ENCODE measurements around the gene FMN2. TPM values are rescaled to one million over a fixed set of nuclear protein-coding genes. Genes with fewer than 3 reads are reported as not detected.

Gene FMN2
- total RNA-seq, 1 donor: 11.2 TPM

GRCh38 chr1:240341365-240342250, 249.9 kb downstream of the FMN2 start:
- H3K4me3 ChIP-seq (ENCODE audit: insufficient read depth, low read length): no peak overlapping the region
- DNase-seq (ENCODE audit: insufficient read length, low spot score, missing footprints): no peak

GRCh38 chr1:240342251-240342625, 250.6 kb downstream of the FMN2 start:
- Histone ChIP-seq H3K4me2 (ENCODE audit: insufficient read depth, low read length) (no peak overlapping the region), H3K79me2 (ENCODE audit: insufficient read depth, low read length) (peaks cover 5% of the 10 kb centered on the region), H3K36me3 (ENCODE audit: insufficient read depth, low read length) (peaks cover 7% of the 10 kb centered on the region), H3K4me3 (ENCODE audit: insufficient read depth, low read length) (no peak overlapping the region), H4K20me1 (ENCODE audit: insufficient read depth, low read length) (no peaks in the 10 kb centered on the region), H2AFZ (ENCODE audit: low read length) (no peak overlapping the region), H3K27me3 (ENCODE audit: insufficient read depth, low read length) (no peaks in the 10 kb centered on the region), H3K27ac (ENCODE audit: low read depth, low read length) (peak overlapping the region; percentile 48), H3K9me3 (ENCODE audit: low read depth, low read length) (no peaks in the 10 kb centered on the region), H3K4me1 (ENCODE audit: insufficient read depth, low read length) (peaks cover 40% of the 10 kb centered on the region)
- DNase-seq (ENCODE audit: insufficient read length, low spot score, missing footprints): no peak
- TF ChIP-seq CTCF (IDR thresholded peaks at IDR 0.05; ENCODE audit: extremely low read depth, low read depth, low read length): no peak

More at GRCh38 chr1:240341365-240342250, 249.9 kb downstream of the FMN2 start:
- H3K4me1 ChIP-seq (ENCODE audit: insufficient read depth, low read length): peaks cover 42% of the 10 kb centered on the region
- H3K9me3 ChIP-seq (ENCODE audit: low read depth, low read length): no peaks in the 10 kb centered on the region
- no peak for TF ChIP-seq CTCF (IDR thresholded peaks at IDR 0.05; ENCODE audit: extremely low read depth, low read depth, low read length)
- no peaks in the 10 kb centered on the region for H3K27me3 ChIP-seq (ENCODE audit: insufficient read depth, low read length)
- H3K36me3 ChIP-seq (ENCODE audit: insufficient read depth, low read length): peaks cover 4% of the 10 kb centered on the region
- no peaks in the 10 kb centered on the region for H4K20me1 ChIP-seq (ENCODE audit: insufficient read depth, low read length)
- H3K27ac ChIP-seq (ENCODE audit: low read depth, low read length): peak overlapping the region; percentile 48
- H3K4me2 ChIP-seq (ENCODE audit: insufficient read depth, low read length): no peak overlapping the region
- H2AFZ ChIP-seq (ENCODE audit: low read length): no peak overlapping the region
- peaks cover 5% of the 10 kb centered on the region for H3K79me2 ChIP-seq (ENCODE audit: insufficient read depth, low read length)

- Histone ChIP-seq H3K79me2 (ENCODE audit: insufficient read depth, low read length) (peaks cover 5% of the 10 kb centered on the region), H4K20me1 (ENCODE audit: insufficient read depth, low read length) (no peaks in the 10 kb centered on the region), H3K27me3 (ENCODE audit: insufficient read depth, low read length) (no peaks in the 10 kb centered on the region), H3K9me3 (ENCODE audit: low read depth, low read length) (no peaks in the 10 kb centered on the region), H2AFZ (ENCODE audit: low read length) (no peak overlapping the region), H3K4me3 (ENCODE audit: insufficient read depth, low read length) (no peak overlapping the region), H3K4me2 (ENCODE audit: insufficient read depth, low read length) (no peak overlapping the region), H3K4me1 (ENCODE audit: insufficient read depth, low read length) (peaks cover 33% of the 10 kb centered on the region), H3K36me3 (ENCODE audit: insufficient read depth, low read length) (peaks cover 10% of the 10 kb centered on the region), H3K27ac (ENCODE audit: low read depth, low read length) (peak overlapping the region; percentile 17)
- TF ChIP-seq CTCF (IDR thresholded peaks at IDR 0.05; ENCODE audit: extremely low read depth, low read depth, low read length): no peak
- no peak for DNase-seq (ENCODE audit: insufficient read length, low spot score, missing footprints)
Measured at GRCh38 chr1:240343045-240343444, 251.4 kb downstream of the FMN2 start.

- no peaks in the 10 kb centered on the region for H3K27me3 ChIP-seq (ENCODE audit: insufficient read depth, low read length)
- H3K4me1 ChIP-seq (ENCODE audit: insufficient read depth, low read length): peaks cover 28% of the 10 kb centered on the region
- H3K4me3 ChIP-seq (ENCODE audit: insufficient read depth, low read length): no peak overlapping the region
- H3K9me3 ChIP-seq (ENCODE audit: low read depth, low read length): no peaks in the 10 kb centered on the region
- H3K36me3 ChIP-seq (ENCODE audit: insufficient read depth, low read length): peaks cover 10% of the 10 kb centered on the region
- H3K27ac ChIP-seq (ENCODE audit: low read depth, low read length): peak overlapping the region; percentile 52
- H3K79me2 ChIP-seq (ENCODE audit: insufficient read depth, low read length): peaks cover 3% of the 10 kb centered on the region
- H2AFZ ChIP-seq (ENCODE audit: low read length): no peak overlapping the region
- DNase-seq (ENCODE audit: insufficient read length, low spot score, missing footprints): no peak
- H4K20me1 ChIP-seq (ENCODE audit: insufficient read depth, low read length): no peaks in the 10 kb centered on the region
- no peak overlapping the region for H3K4me2 ChIP-seq (ENCODE audit: insufficient read depth, low read length)
- no peak for TF ChIP-seq CTCF (IDR thresholded peaks at IDR 0.05; ENCODE audit: extremely low read depth, low read depth, low read length)
Measured at GRCh38 chr1:240343966-240344365, 252.3 kb downstream of the FMN2 start.
